SK-N-SH (cell line): ENCODE results near the gene SLC24A3. TPM values are rescaled to one million over a fixed set of nuclear protein-coding genes. Genes with fewer than 3 reads are reported as not detected.
"Not testable (repeated sequence)": the region's sequence is repeated elsewhere in the genome, so short reads cannot be mapped to it uniquely, and the experiment has no call there.

Source experiments
- CTCF ChIA-PET: fragments of 300-600, 350-600 bp; formaldehyde crosslinking; extraction: SDS; loops from one replicate; lab custom pipeline; 2021; lab: Yijun Ruan, JAX
- POLR2A ChIA-PET: fragments of 350-600 bp; sonication (Branson Sonifier 250); formaldehyde crosslinking; extraction: SDS; loops from one replicate; lab custom pipeline; 2020; ENCODE audit warnings: antibody characterized with exemption, inconsistent platforms; lab: Yijun Ruan, JAX
- DNase-seq: peaks from one replicate; pipeline ENCODE4 v3.0.0; 2012
- H2AFZ ChIP-seq: fragments of 200-600 bp; sonication (generic); 2 replicates; pipeline ENCODE4 v1.8.1; 2016; ENCODE audit warnings: antibody characterized with exemption, mild to moderate bottlenecking, low read depth
- H3F3A ChIP-seq: fragments of 200-600 bp; sonication (generic); replicated peaks from 2 replicates; pipeline ENCODE3; 2016; ENCODE audit warnings: antibody characterized with exemption, mild to moderate bottlenecking; ENCODE audit not compliant: insufficient read depth
- H3K27ac ChIP-seq, 2 experiments: fragments of 200-500 bp in 1 of 2; fragments of 200-600 bp in 1 of 2; sonication (Bioruptor generic) in 1 of 2; sonication (generic), shearing (Covaris generic) in 1 of 2; 2 replicates each; pipeline versions ENCODE4 v1.5.1 to v1.6.1; 2014 to 2016; ENCODE audit warnings: low read depth in 2 of 2, inconsistent platforms in 1 of 2, low read length in 1 of 2, mild to moderate bottlenecking in 1 of 2, mixed read lengths in 1 of 2
- H3K27me3 ChIP-seq: fragments of 200-600 bp; sonication (generic), shearing (Covaris generic); 2 replicates; pipeline ENCODE4 v1.6.1; 2016; ENCODE audit warnings: mixed run types; ENCODE audit not compliant: insufficient read depth
- H3K36me3 ChIP-seq, 2 experiments: fragments of 200-500 bp in 1 of 2; fragments of 200-600 bp in 1 of 2; sonication (Bioruptor generic) in 1 of 2; sonication (generic) in 1 of 2; replicated peaks in 1 of 2; 2 replicates each; pipeline versions ENCODE3 to v1.5.1; 2014 to 2016; ENCODE audit warnings: low read length in 1 of 2, mild to moderate bottlenecking in 1 of 2; ENCODE audit not compliant: insufficient read depth in 2 of 2, control insufficient read depth in 1 of 2
- H3K4me1 ChIP-seq, 2 experiments: fragments of 200-500 bp in 1 of 2; fragments of 200-600 bp in 1 of 2; sonication (Bioruptor generic) in 1 of 2; sonication (generic), shearing (Covaris generic) in 1 of 2; 2 replicates each; pipeline versions ENCODE4 v1.5.1 to v1.6.1; 2014 to 2016; ENCODE audit warnings: low read depth in 1 of 2, low read length in 1 of 2, mixed run types in 1 of 2; ENCODE audit not compliant: insufficient read depth in 2 of 2, control insufficient read depth in 1 of 2
- H3K4me2 ChIP-seq: fragments of 200-600 bp; sonication (generic), shearing (Covaris generic); 2 replicates; pipeline ENCODE4 v1.6.1; 2017; ENCODE audit warnings: mixed run types
- H3K4me3 ChIP-seq, 2 experiments: fragments of 200-500 bp in 1 of 2; fragments of 200-600 bp in 1 of 2; sonication (Bioruptor generic) in 1 of 2; sonication (generic), shearing (Covaris generic) in 1 of 2; 2 replicates each; pipeline versions ENCODE4 v1.5.1 to v1.8.1; 2014 to 2016; ENCODE audit warnings: low read depth in 2 of 2, inconsistent platforms in 1 of 2, low read length in 1 of 2, mild to moderate bottlenecking in 1 of 2, mixed read lengths in 1 of 2, moderate library complexity in 1 of 2
- H3K79me2 ChIP-seq: fragments of 200-600 bp; sonication (generic); 2 replicates; pipeline ENCODE4 v1.8.1; 2017; ENCODE audit warnings: mild to moderate bottlenecking; ENCODE audit not compliant: insufficient read depth
- H3K9ac ChIP-seq: fragments of 200-600 bp; sonication (generic); 2 replicates; pipeline ENCODE4 v1.6.1; 2017; ENCODE audit warnings: mixed run types
- H3K9me2 ChIP-seq: fragments of 200-600 bp; sonication (generic); 2 replicates; pipeline ENCODE4 v1.6.1; 2017; ENCODE audit warnings: mixed run types
- H3K9me3 ChIP-seq: fragments of 200-600 bp; sonication (generic); 2 replicates; pipeline ENCODE4 v1.6.1; 2017; ENCODE audit warnings: mixed run types, mild to moderate bottlenecking, moderate library complexity
- H4K20me1 ChIP-seq: fragments of 200-600 bp; sonication (generic); 2 replicates; pipeline ENCODE4 v1.6.1; 2017; ENCODE audit warnings: mild to moderate bottlenecking, mixed run types; ENCODE audit not compliant: insufficient read depth
- ELF1 ChIP-seq: IDR thresholded peaks from 2 replicates; pipeline ENCODE4 v1.4.0; 2012
- JUND ChIP-seq: IDR thresholded peaks from 2 replicates; pipeline ENCODE4 v1.4.0; 2012
- NFIC ChIP-seq: IDR thresholded peaks from 2 replicates; pipeline ENCODE4 v1.4.0; 2012; ENCODE audit warnings: borderline replicate concordance
- POLR2AphosphoS5 ChIP-seq: IDR thresholded peaks from 2 replicates; pipeline ENCODE4 v1.6.1; 2012; ENCODE audit warnings: low read depth, low read length
- RAD21 ChIP-seq: IDR thresholded peaks from 2 replicates; pipeline ENCODE4 v1.6.1; 2012; ENCODE audit warnings: mild to moderate bottlenecking, low read length
- WGBS: methylation state at CpG from one replicate; pipeline ENCODE4 v1.1.6; 2017; ENCODE audit warnings: low lambda C conversion rate; 5-methylcytosine and 5-hydroxymethylcytosine counted together
- polyA plus RNA-seq, 3 experiments: library from polyadenylated mRNA; depleted of rRNA; stranded (reverse); fragments of >200 nt; gene quantifications; 2 replicates each; pipeline ENCODE4 v1.2.3, GENCODE V29; 2012
- TF ChIP-seq, protein P1 (sequence below): IDR thresholded peaks from 2 replicates; pipeline ENCODE4 v1.6.1; 2012; ENCODE audit warnings: mild to moderate bottlenecking, low read depth, low read length, moderate library complexity
- TF ChIP-seq, protein P2 (sequence below): IDR thresholded peaks from 2 replicates; pipeline ENCODE4 v1.4.0; 2012; ENCODE audit warnings: low read depth, borderline replicate concordance

SLC24A3 gene
- polyA plus RNA-seq, 1 of the 3 experiments (the other 2 are of a cell fraction), result not detected

DNA sequence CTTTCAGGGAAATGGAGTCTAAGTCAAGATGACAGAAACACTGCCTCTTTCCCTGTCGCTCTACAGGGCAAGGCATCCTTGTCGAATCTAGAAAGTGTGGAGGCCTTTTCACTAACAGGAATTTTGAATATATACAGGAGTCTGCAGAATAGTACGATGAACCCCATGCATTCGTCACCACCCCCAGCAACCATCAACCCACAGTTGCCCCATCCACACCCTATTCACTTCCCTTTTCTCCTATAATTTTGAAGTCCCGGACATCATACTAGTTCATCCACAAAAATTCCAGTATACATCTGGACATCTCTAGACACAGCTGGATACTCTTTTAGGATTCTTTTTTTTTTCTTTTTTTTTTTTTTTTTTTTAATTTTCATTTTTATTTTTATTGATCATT lies 464.9 kb downstream of the SLC24A3 start (continued):
- TF ChIP-seq, protein P1, sequence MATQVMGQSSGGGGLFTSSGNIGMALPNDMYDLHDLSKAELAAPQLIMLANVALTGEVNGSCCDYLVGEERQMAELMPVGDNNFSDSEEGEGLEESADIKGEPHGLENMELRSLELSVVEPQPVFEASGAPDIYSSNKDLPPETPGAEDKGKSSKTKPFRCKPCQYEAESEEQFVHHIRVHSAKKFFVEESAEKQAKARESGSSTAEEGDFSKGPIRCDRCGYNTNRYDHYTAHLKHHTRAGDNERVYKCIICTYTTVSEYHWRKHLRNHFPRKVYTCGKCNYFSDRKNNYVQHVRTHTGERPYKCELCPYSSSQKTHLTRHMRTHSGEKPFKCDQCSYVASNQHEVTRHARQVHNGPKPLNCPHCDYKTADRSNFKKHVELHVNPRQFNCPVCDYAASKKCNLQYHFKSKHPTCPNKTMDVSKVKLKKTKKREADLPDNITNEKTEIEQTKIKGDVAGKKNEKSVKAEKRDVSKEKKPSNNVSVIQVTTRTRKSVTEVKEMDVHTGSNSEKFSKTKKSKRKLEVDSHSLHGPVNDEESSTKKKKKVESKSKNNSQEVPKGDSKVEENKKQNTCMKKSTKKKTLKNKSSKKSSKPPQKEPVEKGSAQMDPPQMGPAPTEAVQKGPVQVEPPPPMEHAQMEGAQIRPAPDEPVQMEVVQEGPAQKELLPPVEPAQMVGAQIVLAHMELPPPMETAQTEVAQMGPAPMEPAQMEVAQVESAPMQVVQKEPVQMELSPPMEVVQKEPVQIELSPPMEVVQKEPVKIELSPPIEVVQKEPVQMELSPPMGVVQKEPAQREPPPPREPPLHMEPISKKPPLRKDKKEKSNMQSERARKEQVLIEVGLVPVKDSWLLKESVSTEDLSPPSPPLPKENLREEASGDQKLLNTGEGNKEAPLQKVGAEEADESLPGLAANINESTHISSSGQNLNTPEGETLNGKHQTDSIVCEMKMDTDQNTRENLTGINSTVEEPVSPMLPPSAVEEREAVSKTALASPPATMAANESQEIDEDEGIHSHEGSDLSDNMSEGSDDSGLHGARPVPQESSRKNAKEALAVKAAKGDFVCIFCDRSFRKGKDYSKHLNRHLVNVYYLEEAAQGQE, result no peak

DNA sequence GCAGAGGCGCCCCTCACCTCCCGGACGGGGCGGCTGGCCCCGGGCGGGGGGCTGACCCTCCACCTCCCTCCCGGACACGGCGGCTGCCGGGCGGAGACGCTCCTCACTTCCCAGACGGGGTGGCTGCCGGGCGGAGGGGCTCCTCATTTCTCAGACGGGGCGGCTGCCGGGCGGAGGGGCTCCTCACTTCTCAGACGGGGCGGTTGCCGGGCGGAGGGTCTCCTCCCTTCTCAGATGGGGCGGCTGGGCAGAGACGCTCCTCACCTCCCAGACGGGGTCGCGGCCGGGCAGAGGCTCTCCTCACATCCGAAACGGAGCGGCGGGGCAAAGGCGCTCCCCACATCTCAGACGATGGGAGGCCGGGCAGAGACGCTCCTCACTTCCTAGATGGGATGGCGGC lies 466.1 kb downstream of the SLC24A3 start:
- H3F3A ChIP-seq, H3K36me3 ChIP-seq, H3K79me2 ChIP-seq, H3K27me3 ChIP-seq, H4K20me1 ChIP-seq, POLR2A ChIA-PET, H3K4me3 ChIP-seq, H3K27ac ChIP-seq, H2AFZ ChIP-seq, DNase-seq, H3K9me3 ChIP-seq, H3K4me2 ChIP-seq, H3K9me2 ChIP-seq, H3K4me1 ChIP-seq, H3K9ac ChIP-seq, CTCF ChIA-PET: not testable (repeated sequence)
- WGBS, result 93% methylated on average over 3 of the region's 38 CpGs

DNA sequence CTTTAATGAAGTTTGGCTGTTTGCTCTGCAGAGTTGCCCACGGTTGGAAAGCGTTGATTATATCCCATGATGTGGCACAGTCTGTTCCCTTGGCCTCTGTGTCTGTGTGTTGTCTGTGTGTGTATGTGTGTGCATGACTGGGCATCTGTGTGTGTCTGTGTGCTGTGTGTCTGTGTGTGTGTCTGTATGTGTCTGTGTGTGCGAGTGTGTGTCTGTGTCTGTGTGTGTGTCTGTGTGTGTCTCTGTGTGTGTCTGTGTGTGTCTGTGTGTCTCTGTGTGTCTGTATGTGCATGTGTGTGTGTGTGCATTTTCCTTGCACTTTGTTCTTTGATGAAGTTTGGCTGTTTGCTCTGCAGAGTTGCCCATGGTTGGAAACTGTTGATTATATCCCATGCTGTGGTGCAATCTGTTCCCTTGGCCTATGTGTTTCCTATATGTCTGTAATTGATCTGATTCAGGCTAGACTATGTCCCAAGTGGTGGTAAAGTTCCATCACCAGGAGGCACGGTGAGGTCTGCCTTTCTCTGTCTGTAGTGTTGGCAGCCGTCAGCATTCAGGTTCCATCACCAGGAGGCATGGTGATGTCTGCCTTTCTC lies 467.6 kb downstream of the SLC24A3 start:
- no peaks in the 10 kb centered on the region for H3K4me1 ChIP-seq
- ChIA-PET CTCF (no interaction called here), POLR2A (no interaction called here)
- no peak overlapping the region for H3K4me3 ChIP-seq
- H3K9ac ChIP-seq, result no peak overlapping the region
- no peak for DNase-seq
- no peaks in the 10 kb centered on the region for H3K9me3 ChIP-seq
- 27% methylated on average over 5 of the region's 5 CpGs for WGBS
- H3K27me3 ChIP-seq, result peaks cover 12% of the 10 kb centered on the region; the same call in 1 of the 2 replicates
- H2AFZ ChIP-seq, result no peak overlapping the region
- H3K79me2 ChIP-seq, result no peaks in the 10 kb centered on the region
- H3K9me2 ChIP-seq, result no peaks in the 10 kb centered on the region
- H3K4me2 ChIP-seq, result no peak overlapping the region
- TF ChIP-seq, protein P2, sequence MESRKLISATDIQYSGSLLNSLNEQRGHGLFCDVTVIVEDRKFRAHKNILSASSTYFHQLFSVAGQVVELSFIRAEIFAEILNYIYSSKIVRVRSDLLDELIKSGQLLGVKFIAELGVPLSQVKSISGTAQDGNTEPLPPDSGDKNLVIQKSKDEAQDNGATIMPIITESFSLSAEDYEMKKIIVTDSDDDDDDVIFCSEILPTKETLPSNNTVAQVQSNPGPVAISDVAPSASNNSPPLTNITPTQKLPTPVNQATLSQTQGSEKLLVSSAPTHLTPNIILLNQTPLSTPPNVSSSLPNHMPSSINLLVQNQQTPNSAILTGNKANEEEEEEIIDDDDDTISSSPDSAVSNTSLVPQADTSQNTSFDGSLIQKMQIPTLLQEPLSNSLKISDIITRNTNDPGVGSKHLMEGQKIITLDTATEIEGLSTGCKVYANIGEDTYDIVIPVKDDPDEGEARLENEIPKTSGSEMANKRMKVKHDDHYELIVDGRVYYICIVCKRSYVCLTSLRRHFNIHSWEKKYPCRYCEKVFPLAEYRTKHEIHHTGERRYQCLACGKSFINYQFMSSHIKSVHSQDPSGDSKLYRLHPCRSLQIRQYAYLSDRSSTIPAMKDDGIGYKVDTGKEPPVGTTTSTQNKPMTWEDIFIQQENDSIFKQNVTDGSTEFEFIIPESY, result no peak
- TF ChIP-seq ELF1, result no peak
- TF ChIP-seq JUND, result no peak
- TF ChIP-seq RAD21, result no peak
- TF ChIP-seq NFIC, result no peak
- no peak for TF ChIP-seq POLR2AphosphoS5
- no peak overlapping the region for H3K27ac ChIP-seq
- H3K36me3 ChIP-seq, result no peaks in the 10 kb centered on the region
- no peaks in the 10 kb centered on the region for H4K20me1 ChIP-seq
- H3F3A ChIP-seq, result no peaks in the 10 kb centered on the region
